ENCODE measurements around the gene FAM98B. TPM values are rescaled to one million over a fixed set of nuclear protein-coding genes. Genes with fewer than 3 reads are reported as not detected.

Gene FAM98B
- total RNA-seq, 1 experiment from 2014 or later: 27.2 TPM

GRCh38 chr15:38509152-38509551 lies 55.2 kb downstream of the FAM98B start:
- Histone ChIP-seq H3K27ac (no peak overlapping the region), H3K27me3 (no peaks in the 10 kb centered on the region), H3K9me3 (replicated peaks) (no peaks in the 10 kb centered on the region), H3K4me3 (no peak overlapping the region), H3K4me1 (no peaks in the 10 kb centered on the region), H3K36me3 (no peaks in the 10 kb centered on the region)
- DNase-seq: no peak

- H3K4me1 ChIP-seq: peaks cover 8% of the 10 kb centered on the region; the same call in 1 of the 2 replicates
- no peaks in the 10 kb centered on the region for H3K36me3 ChIP-seq
- no peaks in the 10 kb centered on the region for H3K9me3 ChIP-seq (replicated peaks)
- H3K4me3 ChIP-seq: no peak overlapping the region
- H3K27me3 ChIP-seq: no peaks in the 10 kb centered on the region
- no peak for DNase-seq
- H3K27ac ChIP-seq: no peak overlapping the region
These were observed 59.0 kb downstream of the FAM98B start for GRCh38 chr15:38512901-38513300.

- DNase-seq: peak in 1 of 2 experiments; percentile 23
- H3K4me1 ChIP-seq: peaks cover 8% of the 10 kb centered on the region; the same call in 1 of the 2 replicates
- no peak overlapping the region for H3K27ac ChIP-seq
- no peaks in the 10 kb centered on the region for H3K27me3 ChIP-seq
- no peak overlapping the region for H3K4me3 ChIP-seq
- no peaks in the 10 kb centered on the region for H3K36me3 ChIP-seq
- H3K9me3 ChIP-seq (replicated peaks): no peaks in the 10 kb centered on the region
These were observed 60.7 kb downstream of the FAM98B start for GRCh38 chr15:38514601-38515000.

- no peaks in the 10 kb centered on the region for H3K27me3 ChIP-seq
- no peak overlapping the region for H3K4me3 ChIP-seq
- peaks cover 8% of the 10 kb centered on the region; the same call in 1 of the 2 replicates for H3K4me1 ChIP-seq
- no peaks in the 10 kb centered on the region for H3K36me3 ChIP-seq
- H3K27ac ChIP-seq: no peak overlapping the region
- H3K9me3 ChIP-seq (replicated peaks): no peaks in the 10 kb centered on the region
- DNase-seq: no peak
These were observed 62.7 kb downstream of the FAM98B start for GRCh38 chr15:38516626-38517025.

- no peaks in the 10 kb centered on the region for H3K9me3 ChIP-seq (replicated peaks)
- H3K4me1 ChIP-seq: peaks cover 8% of the 10 kb centered on the region; the same call in 1 of the 2 replicates
- H3K36me3 ChIP-seq: no peaks in the 10 kb centered on the region
- no peak overlapping the region for H3K27ac ChIP-seq
- H3K27me3 ChIP-seq: no peaks in the 10 kb centered on the region
- DNase-seq: no peak
- H3K4me3 ChIP-seq: no peak overlapping the region
These were observed 63.5 kb downstream of the FAM98B start for GRCh38 chr15:38517312-38517975.

GRCh38 chr15:38518084-38518483 lies 64.2 kb downstream of the FAM98B start:
- H3K9me3 ChIP-seq (replicated peaks): no peaks in the 10 kb centered on the region
- H3K27ac ChIP-seq: no peak overlapping the region
- H3K36me3 ChIP-seq: no peaks in the 10 kb centered on the region
- no peak overlapping the region for H3K4me3 ChIP-seq
- DNase-seq: no peak
- H3K27me3 ChIP-seq: no peaks in the 10 kb centered on the region
- H3K4me1 ChIP-seq: peaks cover 8% of the 10 kb centered on the region; the same call in 1 of the 2 replicates

- H3K36me3 ChIP-seq: no peaks in the 10 kb centered on the region
- H3K9me3 ChIP-seq (replicated peaks): no peaks in the 10 kb centered on the region
- H3K27me3 ChIP-seq: no peaks in the 10 kb centered on the region
- no peak overlapping the region for H3K27ac ChIP-seq
- no peak for DNase-seq
- H3K4me1 ChIP-seq: peaks cover under 1% of the 10 kb centered on the region; the same call in 1 of the 2 replicates
- H3K4me3 ChIP-seq: no peak overlapping the region
These were observed 66.1 kb downstream of the FAM98B start for GRCh38 chr15:38520035-38520434.

GRCh38 chr15:38521316-38521715 lies 67.4 kb downstream of the FAM98B start:
- H3K36me3 ChIP-seq: no peaks in the 10 kb centered on the region
- DNase-seq: no peak
- H3K9me3 ChIP-seq (replicated peaks): no peaks in the 10 kb centered on the region
- no peaks in the 10 kb centered on the region for H3K27me3 ChIP-seq
- no peak overlapping the region for H3K27ac ChIP-seq
- no peaks in the 10 kb centered on the region for H3K4me1 ChIP-seq
- H3K4me3 ChIP-seq: no peak overlapping the region

- H3K4me1 ChIP-seq: no peaks in the 10 kb centered on the region
- H3K36me3 ChIP-seq: no peaks in the 10 kb centered on the region
- no peak overlapping the region for H3K27ac ChIP-seq
- H3K27me3 ChIP-seq: no peaks in the 10 kb centered on the region
- DNase-seq: no peak
- no peaks in the 10 kb centered on the region for H3K9me3 ChIP-seq (replicated peaks)
- H3K4me3 ChIP-seq: no peak overlapping the region
These were observed 69.0 kb downstream of the FAM98B start for GRCh38 chr15:38522922-38523321.

- Histone ChIP-seq H3K27me3 (0 out of 2 replicates have a peak, but pooled peaks cover 3% of the 10 kb centered on the region), H3K27ac (no peak overlapping the region), H3K36me3 (no peaks in the 10 kb centered on the region), H3K9me3 (replicated peaks) (no peaks in the 10 kb centered on the region), H3K4me1 (no peaks in the 10 kb centered on the region), H3K4me3 (no peak overlapping the region)
- DNase-seq: no peak
These were observed 70.2 kb downstream of the FAM98B start for GRCh38 chr15:38524156-38524555.

- no peak for DNase-seq
- Histone ChIP-seq H3K9me3 (replicated peaks) (no peaks in the 10 kb centered on the region), H3K27ac (no peak overlapping the region), H3K27me3 (0 out of 2 replicates have a peak, but pooled peaks cover 3% of the 10 kb centered on the region), H3K36me3 (no peaks in the 10 kb centered on the region), H3K4me1 (no peaks in the 10 kb centered on the region), H3K4me3 (no peak overlapping the region)
These were observed 71.6 kb downstream of the FAM98B start for GRCh38 chr15:38525489-38525888.

- DNase-seq: no peak
- Histone ChIP-seq H3K27me3 (0 out of 2 replicates have a peak, but pooled peaks cover 3% of the 10 kb centered on the region), H3K4me1 (no peaks in the 10 kb centered on the region), H3K36me3 (no peaks in the 10 kb centered on the region), H3K9me3 (replicated peaks) (no peaks in the 10 kb centered on the region), H3K27ac (no peak overlapping the region), H3K4me3 (no peak overlapping the region)
These were observed 72.2 kb downstream of the FAM98B start for GRCh38 chr15:38526158-38526557.

GRCh38 chr15:38528294-38528693 lies 74.4 kb downstream of the FAM98B start:
- DNase-seq: no peak
- H3K36me3 ChIP-seq: no peaks in the 10 kb centered on the region
- H3K4me3 ChIP-seq: no peak overlapping the region
- H3K9me3 ChIP-seq (replicated peaks): no peaks in the 10 kb centered on the region
- 0 out of 2 replicates have a peak, but pooled peaks cover 3% of the 10 kb centered on the region for H3K27me3 ChIP-seq
- peaks cover 8% of the 10 kb centered on the region for H3K4me1 ChIP-seq
- no peak overlapping the region for H3K27ac ChIP-seq

GRCh38 chr15:38530113-38530512 lies 76.2 kb downstream of the FAM98B start:
- Histone ChIP-seq H3K27ac (no peak overlapping the region), H3K4me3 (no peak overlapping the region), H3K9me3 (replicated peaks) (no peaks in the 10 kb centered on the region), H3K4me1 (peaks cover 10% of the 10 kb centered on the region), H3K27me3 (0 out of 2 replicates have a peak, but pooled peaks cover 3% of the 10 kb centered on the region), H3K36me3 (no peaks in the 10 kb centered on the region)
- no peak for DNase-seq

- DNase-seq: peak; percentile 49 to 69
- no peaks in the 10 kb centered on the region for H3K9me3 ChIP-seq (replicated peaks)
- H3K27me3 ChIP-seq: 0 out of 2 replicates have a peak, but pooled peaks cover 3% of the 10 kb centered on the region
- peak overlapping the region; percentile 30 for H3K4me3 ChIP-seq
- H3K36me3 ChIP-seq: no peaks in the 10 kb centered on the region
- H3K27ac ChIP-seq: no peak overlapping the region
- peaks cover 10% of the 10 kb centered on the region for H3K4me1 ChIP-seq
These were observed 77.6 kb downstream of the FAM98B start for GRCh38 chr15:38531509-38531908.

GRCh38 chr15:38532728-38533127 lies 78.8 kb downstream of the FAM98B start:
- Histone ChIP-seq H3K27ac (no peak overlapping the region), H3K27me3 (0 out of 2 replicates have a peak, but pooled peaks cover 3% of the 10 kb centered on the region)

More at GRCh38 chr15:38532728-38533127, 78.8 kb downstream of the FAM98B start:
- no peaks in the 10 kb centered on the region for H3K36me3 ChIP-seq
- H3K4me1 ChIP-seq: peaks cover 14% of the 10 kb centered on the region
- no peak overlapping the region for H3K4me3 ChIP-seq
- no peak for DNase-seq
- no peaks in the 10 kb centered on the region for H3K9me3 ChIP-seq (replicated peaks)

Measured in SJCRH30 (cell line).